GM18907 (cell line): ENCODE data around the gene DEFB125.
"Not testable (repeated sequence)": the region's sequence is repeated elsewhere in the genome, so short reads cannot be mapped to it uniquely, and the experiment has no call there.

ENCODE experiments used
- ATAC-seq: cut with Tn5 transposase; IDR thresholded peaks from one replicate; pipeline ENCODE4 v1.9.1; 2021; ENCODE audit warnings: mild to moderate bottlenecking, moderate library complexity; ENCODE audit not compliant: unreplicated experiment

Gene DEFB125, protein sequence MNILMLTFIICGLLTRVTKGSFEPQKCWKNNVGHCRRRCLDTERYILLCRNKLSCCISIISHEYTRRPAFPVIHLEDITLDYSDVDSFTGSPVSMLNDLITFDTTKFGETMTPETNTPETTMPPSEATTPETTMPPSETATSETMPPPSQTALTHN

DNA sequence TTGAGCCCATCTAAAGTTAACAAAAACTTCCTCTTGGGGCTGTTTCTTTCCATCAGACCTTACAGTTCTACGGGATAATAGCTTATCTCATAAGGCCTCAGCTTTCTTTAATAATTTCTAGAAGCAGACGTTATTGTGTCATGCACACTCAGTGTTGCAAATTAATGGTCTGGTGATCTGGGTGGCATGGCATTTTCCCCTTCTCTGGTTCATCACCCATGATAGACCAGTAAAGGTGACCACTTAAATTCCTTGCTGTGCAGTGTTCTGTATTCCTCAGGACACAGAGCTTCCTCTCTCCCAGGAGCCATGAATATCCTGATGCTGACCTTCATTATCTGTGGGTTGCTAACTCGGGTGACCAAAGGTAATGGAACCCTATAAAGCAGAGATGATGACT lies at the start of gene DEFB125:
DEFB125 (plus strand) TSS at position 272 of the 400 bp plus-strand sequence; CDS start at position 310, 38 bp downstream.
- ATAC-seq = no peak

DNA sequence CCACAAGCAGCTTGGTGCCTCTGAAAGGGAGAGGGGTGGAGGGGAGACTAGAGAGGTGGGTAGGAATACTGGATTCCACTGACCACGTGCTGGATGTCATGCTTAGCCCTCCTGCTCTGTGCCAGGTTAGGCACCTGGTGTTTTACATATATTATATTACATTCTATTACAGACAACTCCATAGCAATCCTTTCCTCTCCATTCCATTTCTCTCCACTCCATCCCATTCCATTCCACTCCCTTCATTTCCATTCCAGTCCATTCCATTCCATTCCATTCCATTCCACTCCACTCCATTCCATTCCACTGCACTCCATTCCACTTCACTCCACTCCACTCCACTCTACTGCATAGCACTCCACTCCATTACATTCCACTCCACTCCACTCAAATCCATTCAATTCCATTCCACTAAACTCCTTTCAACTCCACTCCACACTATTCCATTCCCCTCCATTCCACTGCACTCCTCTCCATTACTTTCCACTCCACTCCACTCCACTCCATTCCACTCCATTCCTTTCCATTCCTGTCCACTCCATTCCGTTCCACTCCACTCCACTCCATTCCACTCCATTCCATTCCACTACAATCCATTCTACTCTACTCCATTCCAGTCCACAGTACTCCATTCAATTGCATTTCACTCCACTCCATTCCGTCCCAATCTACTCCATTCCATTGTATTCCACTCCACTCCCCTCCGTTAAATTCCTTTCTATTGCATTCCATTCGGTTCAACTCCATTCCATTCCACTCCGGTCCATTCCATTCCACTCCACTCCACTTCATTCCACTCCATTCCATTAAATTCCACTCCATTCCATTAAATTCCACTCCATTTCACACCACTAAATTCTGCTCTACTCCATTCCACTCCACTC lies 27.2 kb upstream of the DEFB125 start:
- ATAC-seq = no peak

GRCh38 chr20:61230-61629 lies 26.2 kb upstream of the DEFB125 start:
- ATAC-seq = no peak

DNA sequence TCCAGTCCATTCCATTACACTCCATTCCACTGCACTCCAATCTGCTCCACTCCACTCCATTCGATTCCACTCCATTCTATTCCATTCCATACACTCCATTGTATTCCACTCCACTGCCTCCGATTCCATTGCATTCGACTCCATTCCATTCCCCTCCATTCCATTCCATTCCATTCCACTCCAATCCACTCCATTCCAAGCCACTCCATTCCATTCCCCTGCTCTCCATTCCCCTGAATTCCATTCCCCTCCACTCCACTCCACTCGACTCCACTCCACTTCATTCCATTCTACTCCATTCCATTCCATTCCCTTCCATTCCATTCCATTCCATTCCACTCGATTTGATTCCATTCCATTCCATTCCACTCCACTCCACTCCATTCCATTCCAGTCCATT lies 25.7 kb upstream of the DEFB125 start:
- ATAC-seq = no peak

GRCh38 chr20:62487-62886 lies 25.0 kb upstream of the DEFB125 start:
- ATAC-seq = no peak

- ATAC-seq = no peak
These were observed 23.4 kb upstream of the DEFB125 start for GRCh38 chr20:64026-64603.

- ATAC-seq = peak; percentile 49
These were observed 22.6 kb upstream of the DEFB125 start for GRCh38 chr20:64766-65322.

GRCh38 chr20:77231-77630 lies 10.2 kb upstream of the DEFB125 start:
- no peak for ATAC-seq

GRCh38 chr20:78338-78737 lies 9.1 kb upstream of the DEFB125 start:
- no peak for ATAC-seq

GRCh38 chr20:79565-79964 lies 7.9 kb upstream of the DEFB125 start:
- ATAC-seq = no peak

- no peak for ATAC-seq
These were observed 3.2 kb downstream of the DEFB125 start for GRCh38 chr20:90651-91050.

DNA sequence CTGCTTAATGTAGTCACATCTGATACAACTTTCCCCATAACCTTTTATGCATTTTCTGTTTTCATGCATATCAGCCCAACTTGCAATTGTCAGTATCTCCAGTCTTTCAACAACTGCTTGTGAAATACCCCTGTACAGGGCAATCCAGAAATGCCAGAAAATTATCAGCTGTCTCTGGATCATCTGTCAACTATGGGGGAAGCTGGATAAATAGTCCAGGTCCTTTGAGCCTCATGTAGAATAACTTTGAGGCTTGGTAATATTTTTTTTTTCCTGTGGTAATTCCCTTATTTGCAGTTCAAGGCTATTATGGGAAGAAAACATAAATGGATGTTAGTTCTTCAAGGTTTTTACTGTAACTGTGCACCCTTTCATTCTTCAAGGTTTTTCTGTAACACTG lies 6.2 kb downstream of the DEFB125 start:
- ATAC-seq = no peak

GRCh38 chr20:95215-95614 lies 7.7 kb downstream of the DEFB125 start:
- no peak for ATAC-seq

- not testable (repeated sequence) for ATAC-seq
These were observed 10.2 kb downstream of the DEFB125 start for GRCh38 chr20:97691-98090.

DNA sequence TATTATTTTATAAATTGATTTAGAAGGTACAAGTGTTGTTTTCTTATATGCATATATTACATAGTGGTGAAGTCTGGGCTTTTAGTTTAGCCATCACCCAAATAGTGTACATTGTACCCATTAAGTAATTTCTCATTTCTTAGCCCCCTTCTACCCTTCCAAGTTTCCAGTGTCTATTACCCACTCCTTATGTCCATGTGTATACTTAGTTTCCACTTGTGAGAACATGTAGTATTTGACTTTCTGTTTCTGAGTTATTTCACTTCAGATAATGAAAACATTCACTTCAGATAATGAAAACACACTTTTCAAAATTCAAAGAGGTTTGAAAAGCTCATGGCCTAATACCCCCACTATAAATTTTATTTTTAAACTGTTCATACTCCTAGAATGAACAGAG lies 14.5 kb downstream of the DEFB125 start:
- no peak for ATAC-seq

DNA sequence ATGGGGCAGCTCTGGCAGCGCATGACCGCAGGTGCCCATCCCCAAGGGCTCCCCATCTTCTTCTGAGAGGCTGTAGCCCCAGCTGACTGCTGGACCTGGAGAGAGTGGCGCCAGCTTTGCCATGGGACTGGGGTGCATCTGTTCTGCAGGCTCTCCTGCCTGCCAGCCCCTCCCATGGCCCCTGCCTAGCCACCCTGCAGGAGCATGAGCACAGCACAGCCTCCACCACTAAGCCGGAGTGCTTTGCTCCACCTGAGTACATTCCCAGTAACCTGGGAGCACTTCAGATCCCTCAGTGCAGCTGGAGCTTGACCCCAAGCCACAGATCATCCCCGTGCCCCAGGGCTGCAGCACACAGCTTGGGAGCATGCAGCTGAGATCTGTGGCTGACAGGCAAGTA lies 16.0 kb downstream of the DEFB125 start:
- no peak for ATAC-seq

DNA sequence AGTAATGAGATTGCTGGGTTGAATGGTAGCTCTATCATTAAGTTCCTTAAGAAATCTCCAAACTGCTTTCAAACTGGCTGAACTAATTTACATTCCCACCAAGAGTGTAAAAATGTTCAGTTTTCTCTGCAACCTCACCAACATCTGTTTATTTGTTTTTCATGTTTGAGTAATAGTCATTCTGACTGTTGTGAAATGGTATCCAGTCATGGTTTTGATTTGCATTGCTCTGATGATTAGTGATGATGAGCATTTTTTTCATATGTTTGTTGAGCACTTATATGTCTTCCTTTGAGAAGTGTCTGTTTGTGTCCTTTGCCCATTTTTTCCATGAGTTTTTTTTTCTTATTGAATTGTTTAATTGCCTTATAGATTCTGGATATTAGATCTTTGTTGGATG lies 24.9 kb downstream of the DEFB125 start:
- no peak for ATAC-seq

DNA sequence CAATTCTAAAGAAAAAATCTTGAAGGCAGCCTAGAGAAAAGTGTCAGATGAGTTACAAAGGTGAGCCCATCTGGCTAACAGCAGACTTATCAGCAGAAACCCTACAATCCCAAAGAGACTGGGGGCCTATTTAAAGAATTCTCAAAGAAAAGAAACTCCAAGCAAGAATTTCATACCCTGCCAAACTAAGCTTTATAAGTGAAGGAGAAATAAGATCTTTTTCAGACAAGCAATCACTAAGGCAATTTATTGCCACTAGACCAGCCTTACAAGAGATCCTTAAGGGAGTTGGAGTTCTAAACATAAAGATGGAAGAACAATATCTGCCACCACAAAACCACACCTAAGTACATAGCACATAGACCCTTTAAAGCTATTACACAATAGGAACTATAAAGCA lies 30.0 kb downstream of the DEFB125 start:
- no peak for ATAC-seq

GRCh38 chr20:129786-130323 lies 42.4 kb downstream of the DEFB125 start:
- ATAC-seq = not testable (repeated sequence)

DNA sequence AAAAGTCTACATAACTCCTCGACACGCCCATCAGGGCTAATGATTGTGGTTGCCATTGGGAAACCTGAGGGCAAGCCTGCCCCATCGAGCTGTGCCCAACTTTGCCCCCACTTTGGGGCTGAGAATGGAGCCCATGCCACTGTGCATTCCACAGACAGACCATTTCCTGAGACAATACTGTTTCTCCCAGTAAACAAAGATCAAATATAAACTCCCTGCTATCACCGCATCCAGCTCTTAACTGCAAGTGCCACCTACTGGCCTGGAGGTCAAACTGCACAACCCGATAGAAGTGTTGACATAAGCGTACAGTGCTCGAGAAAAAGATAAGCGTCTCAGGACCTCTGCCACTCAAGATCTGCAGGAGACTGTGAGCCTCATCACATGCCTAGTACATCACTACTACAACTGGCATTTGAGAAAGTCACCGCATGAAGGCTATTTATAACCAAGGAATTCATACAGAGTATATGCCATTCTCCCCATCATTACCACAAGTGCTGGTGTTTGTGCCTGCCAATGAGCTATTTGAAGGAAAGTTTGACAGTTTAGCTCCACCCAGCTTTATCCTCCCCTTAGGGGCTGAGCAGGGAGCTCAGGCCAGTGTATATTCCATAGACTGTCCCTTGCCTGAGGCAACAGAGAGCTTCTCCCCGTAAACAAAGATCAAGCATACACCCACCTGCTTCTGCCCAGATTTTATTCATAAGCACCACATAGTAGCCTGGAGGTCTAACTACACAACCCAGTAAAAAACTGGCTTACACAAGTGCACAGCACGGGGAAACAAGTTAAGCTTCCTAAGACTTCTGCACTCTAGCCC lies 50.4 kb downstream of the DEFB125 start:
- no peak for ATAC-seq

DNA sequence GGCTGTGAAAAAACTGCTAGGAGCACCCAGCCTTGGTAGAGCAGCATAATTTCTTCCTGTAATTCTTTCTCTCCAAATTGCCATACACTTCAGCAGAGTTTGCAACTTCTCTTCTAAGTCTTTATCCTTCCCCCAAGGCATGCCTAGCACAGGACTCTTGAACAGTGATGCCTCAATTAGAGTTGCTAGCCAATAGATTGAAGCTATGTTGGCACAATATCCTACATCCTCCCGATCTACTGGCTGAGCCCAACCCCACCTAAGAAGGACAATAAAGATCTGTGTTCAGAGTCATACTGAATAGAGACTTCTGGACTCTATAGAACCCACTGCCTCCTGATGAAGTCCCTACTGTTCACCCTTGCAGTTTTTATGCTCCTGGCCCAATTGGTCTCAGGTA lies 54.8 kb downstream of the DEFB125 start, which contains the start of gene DEFB126:
DEFB126 (plus strand) TSS at position 301 of the 400 bp plus-strand sequence; CDS start at position 340, 39 bp downstream.
- no peak for ATAC-seq
